AG09309 (cell line): ENCODE data around the gene C2.
A peak's percentile ranks its signal among the peaks of the same experiment; 100 is the strongest.

Experiments used
- DNase-seq: peaks from one replicate; pipeline ENCODE4 v3.0.0-alpha.2; 2010; ENCODE audit warnings: low read depth
- H3K4me3 ChIP-seq: 2 replicates; pipeline ENCODE4 v1.5.1; 2011; ENCODE audit warnings: mild to moderate bottlenecking, low read depth, low read length, moderate library complexity; ENCODE audit not compliant: control insufficient read depth
- TF ChIP-seq, protein P1 (sequence below): IDR thresholded peaks from 2 replicates; pipeline ENCODE4 v1.5.1; 2011; ENCODE audit warnings: mild to moderate bottlenecking, low read depth, low read length, inconsistent platforms; ENCODE audit not compliant: insufficient read depth, control insufficient read depth; ENCODE audit errors: missing control alignments

C2 gene

GRCh38 chr6:31947864-31948263 lies 20.3 kb downstream of the C2 start:
- no peak overlapping the region for H3K4me3 ChIP-seq
- DNase-seq = no peak
- TF ChIP-seq, protein P1, sequence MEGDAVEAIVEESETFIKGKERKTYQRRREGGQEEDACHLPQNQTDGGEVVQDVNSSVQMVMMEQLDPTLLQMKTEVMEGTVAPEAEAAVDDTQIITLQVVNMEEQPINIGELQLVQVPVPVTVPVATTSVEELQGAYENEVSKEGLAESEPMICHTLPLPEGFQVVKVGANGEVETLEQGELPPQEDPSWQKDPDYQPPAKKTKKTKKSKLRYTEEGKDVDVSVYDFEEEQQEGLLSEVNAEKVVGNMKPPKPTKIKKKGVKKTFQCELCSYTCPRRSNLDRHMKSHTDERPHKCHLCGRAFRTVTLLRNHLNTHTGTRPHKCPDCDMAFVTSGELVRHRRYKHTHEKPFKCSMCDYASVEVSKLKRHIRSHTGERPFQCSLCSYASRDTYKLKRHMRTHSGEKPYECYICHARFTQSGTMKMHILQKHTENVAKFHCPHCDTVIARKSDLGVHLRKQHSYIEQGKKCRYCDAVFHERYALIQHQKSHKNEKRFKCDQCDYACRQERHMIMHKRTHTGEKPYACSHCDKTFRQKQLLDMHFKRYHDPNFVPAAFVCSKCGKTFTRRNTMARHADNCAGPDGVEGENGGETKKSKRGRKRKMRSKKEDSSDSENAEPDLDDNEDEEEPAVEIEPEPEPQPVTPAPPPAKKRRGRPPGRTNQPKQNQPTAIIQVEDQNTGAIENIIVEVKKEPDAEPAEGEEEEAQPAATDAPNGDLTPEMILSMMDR = no peak

DNA sequence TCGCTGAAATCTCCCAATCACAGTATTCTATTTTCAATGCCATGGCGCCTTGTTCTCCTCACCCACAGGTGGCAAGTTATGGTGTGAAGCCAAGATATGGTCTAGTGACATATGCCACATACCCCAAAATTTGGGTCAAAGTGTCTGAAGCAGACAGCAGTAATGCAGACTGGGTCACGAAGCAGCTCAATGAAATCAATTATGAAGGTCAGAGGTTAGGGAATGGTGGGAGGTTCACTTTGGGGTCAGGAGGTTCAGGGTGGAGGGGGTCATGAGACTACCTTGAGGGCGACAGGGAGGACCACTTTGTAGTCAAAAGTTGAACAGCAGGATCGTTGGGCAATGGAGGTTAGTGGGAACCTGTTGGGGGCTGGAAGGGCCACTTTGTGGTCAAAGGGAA lies 20.8 kb downstream of the C2 start:
- H3K4me3 ChIP-seq = no peak overlapping the region
- TF ChIP-seq, protein P1 = no peak
- DNase-seq = no peak

GRCh38 chr6:31948753-31949413 lies 21.4 kb downstream of the C2 start:
- TF ChIP-seq, protein P1 = no peak
- no peak for DNase-seq
- H3K4me3 ChIP-seq = no peak overlapping the region

GRCh38 chr6:31949926-31950548 lies 22.5 kb downstream of the C2 start:
- H3K4me3 ChIP-seq = no peak overlapping the region
- DNase-seq = no peak
- TF ChIP-seq, protein P1 = no peak

- DNase-seq = no peak
- TF ChIP-seq, protein P1 = peak; percentile 89
- no peak overlapping the region for H3K4me3 ChIP-seq
Measured at GRCh38 chr6:31952140-31952805, 24.8 kb downstream of the C2 start.

GRCh38 chr6:31952890-31953289 lies 25.4 kb downstream of the C2 start:
- no peak for DNase-seq
- no peak overlapping the region for H3K4me3 ChIP-seq

More at GRCh38 chr6:31952890-31953289, 25.4 kb downstream of the C2 start:
- TF ChIP-seq, protein P1 = no peak
